Urothelium cell line (cell line): Measurements from ENCODE around the gene ZFYVE1.
A peak's percentile ranks its signal among the peaks of the same experiment; 100 is the strongest.

Source experiments
- DNase-seq: peaks from one replicate; pipeline ENCODE4 v3.0.0; 2011; ENCODE audit warnings: low spot score, mixed read lengths
- FAIRE-seq: peaks from 2 replicates; lab custom pipeline; 2011; peaks lifted over from hg19 to GRCh38; lab: Jason Lieb, UNC

Gene ZFYVE1

DNA sequence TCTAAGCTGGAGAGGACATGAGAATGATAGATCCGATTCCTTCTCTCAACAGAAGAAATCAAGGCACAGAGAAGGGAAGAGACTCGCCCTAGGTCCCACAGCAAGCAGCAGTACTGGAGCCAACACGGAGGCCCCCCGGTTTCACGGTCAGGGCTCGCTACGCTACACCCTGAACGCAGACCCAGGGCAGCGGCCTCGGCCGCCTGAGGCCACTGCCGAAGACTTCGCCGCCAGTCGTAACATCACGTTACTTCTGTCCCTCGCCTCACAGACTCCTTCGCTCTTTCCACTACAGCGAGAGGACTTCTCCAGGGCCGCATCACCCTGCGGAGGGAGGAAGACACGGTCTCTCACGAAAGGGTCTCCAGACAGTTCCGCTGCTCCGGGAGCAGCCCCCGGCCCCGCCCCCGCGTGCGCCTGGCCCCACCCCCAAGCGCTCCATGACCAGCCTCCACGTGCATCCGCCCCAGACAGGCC, 101.1 kb downstream of the ZFYVE1 start:
- FAIRE-seq, result peak; percentile 82
- peak; percentile 36 for DNase-seq

DNA sequence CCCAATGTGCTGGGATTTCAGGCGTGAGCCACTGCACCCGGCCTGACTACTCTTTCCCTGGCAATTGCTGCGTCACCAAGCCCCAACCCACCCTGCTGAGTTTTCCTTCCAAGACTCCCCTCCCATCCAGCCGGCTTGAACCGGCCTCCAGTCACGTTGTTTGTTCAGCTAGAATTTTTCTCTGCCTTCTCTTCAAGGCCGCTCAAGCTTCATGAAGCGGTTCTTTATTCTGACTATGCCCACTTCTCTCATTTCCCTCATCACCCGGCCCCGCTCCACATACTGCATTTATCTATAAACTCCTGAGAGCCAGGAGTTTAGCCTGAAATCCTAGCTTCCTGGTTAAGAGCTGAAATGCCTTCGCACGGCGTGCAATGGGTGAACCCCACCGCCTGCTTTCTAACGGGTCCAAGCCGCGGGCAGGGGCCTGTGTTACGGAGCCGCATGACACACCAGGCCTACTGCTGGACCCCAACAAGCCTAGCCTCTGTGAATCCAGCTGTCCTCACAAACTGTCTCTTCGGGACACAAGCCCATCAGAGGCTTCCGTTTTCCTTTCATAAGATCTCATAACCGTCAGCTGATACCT, 101.6 kb downstream of the ZFYVE1 start:
- FAIRE-seq, result no peak
- DNase-seq, result no peak

DNA sequence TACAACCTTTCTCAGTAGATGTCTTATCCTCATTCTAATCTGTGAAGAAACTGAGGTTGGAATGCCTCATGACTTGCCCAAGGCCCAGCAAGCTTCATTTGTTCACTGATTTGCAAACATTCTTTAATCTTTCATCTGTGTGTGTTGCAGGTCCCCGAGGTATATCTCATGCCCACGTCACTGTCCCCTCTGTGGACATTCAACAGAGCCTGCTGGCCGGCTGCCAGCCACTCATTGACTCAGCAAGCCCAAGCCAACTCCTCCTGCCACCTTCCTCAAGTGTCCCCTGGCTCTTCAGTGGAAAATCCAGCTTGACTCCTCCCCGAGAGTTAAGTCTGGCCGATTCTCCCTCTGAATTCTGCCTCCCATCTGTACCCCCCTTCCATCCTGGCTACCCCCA, 102.6 kb downstream of the ZFYVE1 start:
- peak; percentile 69 for FAIRE-seq
- DNase-seq, result no peak

DNA sequence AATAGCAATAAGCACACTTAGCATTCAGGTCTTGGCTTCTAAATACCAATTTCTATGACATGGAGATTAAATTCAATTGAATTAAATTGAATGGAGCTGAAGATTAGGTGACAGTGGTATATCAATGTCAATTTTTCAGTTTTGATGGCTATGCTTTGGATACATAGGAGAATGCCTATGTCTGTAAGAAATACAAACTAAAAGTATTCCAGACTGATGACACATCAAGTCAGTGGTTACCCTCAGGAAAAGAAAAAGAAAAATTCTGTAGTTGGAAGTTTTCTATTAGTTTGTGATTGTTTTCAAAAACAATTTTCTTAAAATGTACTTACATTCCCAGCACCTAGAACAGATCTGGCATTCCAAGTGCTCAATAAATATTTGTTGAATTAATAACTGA, 105.5 kb downstream of the ZFYVE1 start:
- no peak for FAIRE-seq
- no peak for DNase-seq

DNA sequence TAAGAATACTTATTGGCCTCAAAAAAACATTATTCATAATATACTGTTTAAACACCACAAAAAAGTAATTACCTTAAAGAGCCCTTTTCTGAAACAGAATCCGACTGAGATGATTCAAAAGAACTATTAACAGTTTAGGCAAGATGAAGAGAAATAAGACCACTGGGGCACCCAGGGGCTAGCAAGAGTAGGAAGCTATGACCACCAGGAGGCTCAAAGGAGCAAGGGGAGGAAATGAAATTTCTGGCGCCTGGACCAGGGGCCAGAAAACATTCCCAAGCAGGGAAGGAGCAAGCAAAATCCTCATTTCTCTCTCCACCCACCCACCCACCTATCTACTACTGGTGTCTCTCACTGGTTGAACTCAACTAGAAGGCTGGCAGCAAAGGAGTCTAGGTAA, 106.9 kb downstream of the ZFYVE1 start:
- DNase-seq (no peak), FAIRE-seq (peak; percentile 23)
